ENCODE data around the gene FER. TPM values are rescaled to one million over a fixed set of nuclear protein-coding genes. Genes with fewer than 3 reads are reported as not detected.

Gene FER
- total RNA-seq, 1 experiment from 2014 or later = 19.4 TPM

- Histone ChIP-seq H2AFZ (ENCODE audit: low read length) (peak overlapping the region; percentile 32; the same call in 1 of the 2 replicates), H4K20me1 (ENCODE audit: low read length) (no peaks in the 10 kb centered on the region), H3K27ac (ENCODE audit: low read length) (peak overlapping the region; percentile 71), H3F3A (ENCODE audit: low read length, unreplicated experiment) (peaks cover 5% of the 10 kb centered on the region), H3K4me2 (ENCODE audit: low read length) (peak overlapping the region; percentile 66), H3K36me3 (ENCODE audit: low read depth, low read length) (peaks cover 16% of the 10 kb centered on the region), H3K9ac (ENCODE audit: low read length) (peak overlapping the region; percentile 17; the same call in 1 of the 2 replicates), H3K4me3 (ENCODE audit: low read length) (peak overlapping the region; percentile 29; the same call in 1 of the 2 replicates), H3K9me2 (replicated peaks; ENCODE audit: low read length) (no peaks in the 10 kb centered on the region), H3K79me2 (ENCODE audit: low read length) (peaks cover 28% of the 10 kb centered on the region), H3K27me3 (ENCODE audit: low read length) (no peaks in the 10 kb centered on the region), H3K9me3 (ENCODE audit: low read length) (peaks cover 9% of the 10 kb centered on the region; the same call in 1 of the 2 replicates), H3K4me1 (ENCODE audit: insufficient read depth, low read length) (peaks cover 43% of the 10 kb centered on the region)
- CTCF ChIA-PET = no interaction called here
- intact Hi-C loops (cut with micrococcal nuclease) = loop anchor here (1.0 to 2.0 kb wide), 2 partner anchors 41 to 53 kb away; no protein-coding TSS in a partner anchor
- ATAC-seq (peak; percentile 97), DNase-seq (peak; percentile 92)
- TF ChIP-seq EZH2 (IDR thresholded peaks at IDR 0.05; ENCODE audit: low read length, unreplicated experiment) (no peak), EZH2phosphoT487 (IDR thresholded peaks at IDR 0.05; ENCODE audit: borderline replicate concordance, low read length) (no peak), CTCF (conservative IDR thresholded peaks at IDR 0.05; ENCODE audit: low read depth, low read length) (no peak)
- BruUV-seq (replicated peaks) = no TSS peak
- POLR2A ChIA-PET (ENCODE audit: unreplicated experiment) = no interaction called here
Observed at GRCh38 chr5:108801776-108802175, 54.1 kb downstream of the FER start.

- POLR2A ChIA-PET (ENCODE audit: unreplicated experiment) = no interaction called here
- ATAC-seq (no peak), DNase-seq (no peak)
- Histone ChIP-seq H3K4me1 (ENCODE audit: insufficient read depth, low read length) (no peaks in the 10 kb centered on the region), H3K27ac (ENCODE audit: low read length) (no peak overlapping the region), H4K20me1 (ENCODE audit: low read length) (no peaks in the 10 kb centered on the region), H3K27me3 (ENCODE audit: low read length) (no peaks in the 10 kb centered on the region), H3K4me3 (ENCODE audit: low read length) (no peak overlapping the region), H3F3A (ENCODE audit: low read length, unreplicated experiment) (no peaks in the 10 kb centered on the region), H3K36me3 (ENCODE audit: low read depth, low read length) (no peaks in the 10 kb centered on the region; the same call in 1 of the 2 replicates), H3K9ac (ENCODE audit: low read length) (no peak overlapping the region), H3K9me3 (ENCODE audit: low read length) (no peaks in the 10 kb centered on the region), H2AFZ (ENCODE audit: low read length) (no peak overlapping the region), H3K4me2 (ENCODE audit: low read length) (no peak overlapping the region), H3K9me2 (replicated peaks; ENCODE audit: low read length) (no peaks in the 10 kb centered on the region), H3K79me2 (ENCODE audit: low read length) (peaks cover 29% of the 10 kb centered on the region)
- no TSS peak for BruUV-seq (replicated peaks)
- intact Hi-C loops (cut with micrococcal nuclease) = no loop called here
- TF ChIP-seq CTCF (conservative IDR thresholded peaks at IDR 0.05; ENCODE audit: low read depth, low read length) (no peak), EZH2 (IDR thresholded peaks at IDR 0.05; ENCODE audit: low read length, unreplicated experiment) (no peak), EZH2phosphoT487 (IDR thresholded peaks at IDR 0.05; ENCODE audit: borderline replicate concordance, low read length) (no peak)
- CTCF ChIA-PET = no interaction called here
Observed at GRCh38 chr5:108810717-108811116, 63.0 kb downstream of the FER start.

GRCh38 chr5:108813673-108814072, 66.0 kb downstream of the FER start:
- CTCF ChIA-PET = no interaction called here
- no peak overlapping the region for H3K9ac ChIP-seq (ENCODE audit: low read length)
- ATAC-seq (no peak), DNase-seq (no peak)
- peaks cover 13% of the 10 kb centered on the region; the same call in 1 of the 2 replicates for H3K79me2 ChIP-seq (ENCODE audit: low read length)
- no peaks in the 10 kb centered on the region for H3K27me3 ChIP-seq (ENCODE audit: low read length)
- no peak overlapping the region for H3K4me3 ChIP-seq (ENCODE audit: low read length)
- no peaks in the 10 kb centered on the region for H3F3A ChIP-seq (ENCODE audit: low read length, unreplicated experiment)
- intact Hi-C loops (cut with micrococcal nuclease) = no loop called here
- no peaks in the 10 kb centered on the region for H3K9me2 ChIP-seq (replicated peaks; ENCODE audit: low read length)
- H4K20me1 ChIP-seq (ENCODE audit: low read length) = no peaks in the 10 kb centered on the region
- no peak overlapping the region for H3K27ac ChIP-seq (ENCODE audit: low read length)
- no peak overlapping the region for H3K4me2 ChIP-seq (ENCODE audit: low read length)
- no peak for TF ChIP-seq CTCF (conservative IDR thresholded peaks at IDR 0.05; ENCODE audit: low read depth, low read length)
- TF ChIP-seq EZH2phosphoT487 (IDR thresholded peaks at IDR 0.05; ENCODE audit: borderline replicate concordance, low read length) = no peak
- no peak for TF ChIP-seq EZH2 (IDR thresholded peaks at IDR 0.05; ENCODE audit: low read length, unreplicated experiment)
- no peaks in the 10 kb centered on the region for H3K36me3 ChIP-seq (ENCODE audit: low read depth, low read length)
- BruUV-seq (replicated peaks) = no TSS peak
- H3K9me3 ChIP-seq (ENCODE audit: low read length) = no peaks in the 10 kb centered on the region
- no peak overlapping the region for H2AFZ ChIP-seq (ENCODE audit: low read length)
- H3K4me1 ChIP-seq (ENCODE audit: insufficient read depth, low read length) = no peaks in the 10 kb centered on the region
- POLR2A ChIA-PET (ENCODE audit: unreplicated experiment) = no interaction called here
